OCI-LY3 (cell line): ENCODE results near the gene WWC1.

Experiments used
- EZH2phosphoT487 ChIP-seq: fragments of 200-600 bp; shearing (Covaris generic); IDR thresholded peaks from 2 replicates; pipeline ENCODE4 v1.6.1; 2018; ENCODE audit warnings: antibody characterized with exemption, mixed run types, low read depth
- TF ChIP-seq, protein P1 (sequence below): fragments of 200-600, 300-600 bp; sonication (generic); IDR thresholded peaks from 2 replicates; pipeline ENCODE4 v1.5.1; 2014; ENCODE audit warnings: antibody characterized with exemption, low read length, low read depth

DNA sequence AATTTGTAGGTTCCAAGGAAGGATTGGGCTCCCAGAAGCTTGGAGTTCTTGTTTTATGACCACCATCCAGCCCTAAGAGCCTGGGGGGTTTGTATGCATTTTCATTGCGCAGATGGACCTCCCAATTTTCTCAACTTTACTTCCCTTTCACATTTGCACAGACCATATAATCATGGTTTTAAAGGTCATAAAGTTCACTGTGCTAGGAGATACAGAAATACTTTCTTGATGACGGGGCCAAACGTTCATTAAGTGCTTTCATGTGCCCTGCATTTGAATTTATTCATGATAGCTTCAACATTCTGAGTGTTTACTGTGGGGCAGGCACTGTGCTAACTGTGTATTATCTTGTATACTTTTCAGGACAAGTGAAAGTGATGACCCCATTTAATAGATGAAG is 51.5 kb downstream of the WWC1 start:
- TF ChIP-seq, protein P1, sequence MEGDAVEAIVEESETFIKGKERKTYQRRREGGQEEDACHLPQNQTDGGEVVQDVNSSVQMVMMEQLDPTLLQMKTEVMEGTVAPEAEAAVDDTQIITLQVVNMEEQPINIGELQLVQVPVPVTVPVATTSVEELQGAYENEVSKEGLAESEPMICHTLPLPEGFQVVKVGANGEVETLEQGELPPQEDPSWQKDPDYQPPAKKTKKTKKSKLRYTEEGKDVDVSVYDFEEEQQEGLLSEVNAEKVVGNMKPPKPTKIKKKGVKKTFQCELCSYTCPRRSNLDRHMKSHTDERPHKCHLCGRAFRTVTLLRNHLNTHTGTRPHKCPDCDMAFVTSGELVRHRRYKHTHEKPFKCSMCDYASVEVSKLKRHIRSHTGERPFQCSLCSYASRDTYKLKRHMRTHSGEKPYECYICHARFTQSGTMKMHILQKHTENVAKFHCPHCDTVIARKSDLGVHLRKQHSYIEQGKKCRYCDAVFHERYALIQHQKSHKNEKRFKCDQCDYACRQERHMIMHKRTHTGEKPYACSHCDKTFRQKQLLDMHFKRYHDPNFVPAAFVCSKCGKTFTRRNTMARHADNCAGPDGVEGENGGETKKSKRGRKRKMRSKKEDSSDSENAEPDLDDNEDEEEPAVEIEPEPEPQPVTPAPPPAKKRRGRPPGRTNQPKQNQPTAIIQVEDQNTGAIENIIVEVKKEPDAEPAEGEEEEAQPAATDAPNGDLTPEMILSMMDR = no peak
- TF ChIP-seq EZH2phosphoT487 = no peak
